Sigmoid colon (tissue), 4 donors: ENCODE results near the gene ARHGEF19.

Source experiments
- POLR2AphosphoS5 ChIP-seq, 4 donors: sonication (generic); formaldehyde crosslinking; IDR thresholded peaks; one replicate each; pipeline ENCODE4 v1.6.1; 2017; ENCODE audit warnings: antibody characterized with exemption in 4 of 4
- TF ChIP-seq, protein P1 (sequence below), 4 experiments: fragments of 450-650 bp in 3 of 4; fragments of 200-600 bp in 1 of 4; IDR thresholded peaks; one replicate each; pipeline ENCODE4 v1.5.1; 2016 to 2019; ENCODE audit warnings: antibody characterized with exemption in 4 of 4, mild to moderate bottlenecking in 3 of 4, moderate library complexity in 2 of 4

DNA sequence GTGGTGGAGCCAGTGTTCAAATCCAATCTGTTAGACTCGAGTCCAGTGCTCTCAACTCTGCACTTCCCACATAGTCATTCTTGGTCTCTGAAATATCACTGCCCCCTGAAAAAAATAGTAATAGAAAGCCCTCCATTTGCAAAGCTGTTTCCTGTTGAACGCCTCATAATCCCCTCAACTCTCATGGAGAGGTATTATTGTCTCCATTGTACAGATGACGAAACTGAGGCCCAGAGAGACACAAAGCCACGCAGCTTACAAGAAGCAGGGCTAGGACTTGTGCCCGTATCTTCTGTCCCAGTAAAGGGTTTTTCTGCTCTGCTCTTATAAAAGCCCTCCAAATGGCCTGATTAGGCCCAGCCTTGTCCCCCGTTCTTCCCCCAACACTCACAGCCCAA, 6.2 kb upstream of the ARHGEF19 start:
- TF ChIP-seq, protein P1, sequence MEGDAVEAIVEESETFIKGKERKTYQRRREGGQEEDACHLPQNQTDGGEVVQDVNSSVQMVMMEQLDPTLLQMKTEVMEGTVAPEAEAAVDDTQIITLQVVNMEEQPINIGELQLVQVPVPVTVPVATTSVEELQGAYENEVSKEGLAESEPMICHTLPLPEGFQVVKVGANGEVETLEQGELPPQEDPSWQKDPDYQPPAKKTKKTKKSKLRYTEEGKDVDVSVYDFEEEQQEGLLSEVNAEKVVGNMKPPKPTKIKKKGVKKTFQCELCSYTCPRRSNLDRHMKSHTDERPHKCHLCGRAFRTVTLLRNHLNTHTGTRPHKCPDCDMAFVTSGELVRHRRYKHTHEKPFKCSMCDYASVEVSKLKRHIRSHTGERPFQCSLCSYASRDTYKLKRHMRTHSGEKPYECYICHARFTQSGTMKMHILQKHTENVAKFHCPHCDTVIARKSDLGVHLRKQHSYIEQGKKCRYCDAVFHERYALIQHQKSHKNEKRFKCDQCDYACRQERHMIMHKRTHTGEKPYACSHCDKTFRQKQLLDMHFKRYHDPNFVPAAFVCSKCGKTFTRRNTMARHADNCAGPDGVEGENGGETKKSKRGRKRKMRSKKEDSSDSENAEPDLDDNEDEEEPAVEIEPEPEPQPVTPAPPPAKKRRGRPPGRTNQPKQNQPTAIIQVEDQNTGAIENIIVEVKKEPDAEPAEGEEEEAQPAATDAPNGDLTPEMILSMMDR (IDR thresholded peaks at IDR 0.05): no peak
- TF ChIP-seq POLR2AphosphoS5 (IDR thresholded peaks at IDR 0.05): no peak
